Naive thymus-derived CD4-positive, alpha-beta T cell (primary cell): ENCODE data around the gene INTS1. TPM values are rescaled to one million over a fixed set of nuclear protein-coding genes. Genes with fewer than 3 reads are reported as not detected.
"Not testable (repeated sequence)": the region's sequence is repeated elsewhere in the genome, so short reads cannot be mapped to it uniquely, and the experiment has no call there.

ENCODE experiments used
- ATAC-seq: fragments of 150-1000 bp; cut with Tn5 transposase; 2 replicates; pipeline ENCODE4 v1.10.0; 2021; ENCODE audit warnings: mild to moderate bottlenecking, moderate library complexity
- CTCF ChIA-PET: fragments of 350-600 bp; sonication (Branson Sonifier 250); formaldehyde crosslinking; loops from one replicate; lab custom pipeline; 2021; ENCODE audit warnings: antibody characterized with exemption; lab: Charles Lee
- POLR2A ChIA-PET: fragments of 350-600 bp; sonication (Branson Sonifier 250); formaldehyde crosslinking; loops from one replicate; lab custom pipeline; 2021; ENCODE audit warnings: antibody characterized with exemption, inconsistent platforms; lab: Charles Lee
- DNase-seq, 9 donors: peaks; one replicate each; pipeline versions ENCODE4 v3.0.0 to v3.0.0-alpha.2; 2020 to 2022; ENCODE audit warnings: mixed read lengths in 1 of 9
- H3K27ac ChIP-seq: one replicate; pipeline ENCODE4 v1.7.0; 2013; ENCODE audit warnings: mild to moderate bottlenecking, low read depth, low read length, moderate library complexity
- H3K27me3 ChIP-seq, 2 donors: one replicate each; pipeline ENCODE4 v1.7.0; 2013; ENCODE audit warnings: low read length in 2 of 2, mild to moderate bottlenecking in 2 of 2, moderate library complexity in 2 of 2; ENCODE audit not compliant: control insufficient read depth in 2 of 2, insufficient read depth in 2 of 2
- H3K36me3 ChIP-seq, 3 experiments: 1 replicate in 2 of 3; 2 replicates in 1 of 3; pipeline ENCODE4 v1.7.0; 2013; ENCODE audit warnings: low read length in 3 of 3, mild to moderate bottlenecking in 3 of 3, moderate library complexity in 1 of 3; ENCODE audit not compliant: insufficient read depth in 3 of 3, control insufficient read depth in 2 of 3
- H3K4me1 ChIP-seq, 2 donors: one replicate each; pipeline ENCODE4 v1.7.0; 2013; ENCODE audit warnings: low read length in 2 of 2, mild to moderate bottlenecking in 2 of 2, moderate library complexity in 1 of 2; ENCODE audit not compliant: control insufficient read depth in 2 of 2, insufficient read depth in 2 of 2
- H3K4me3 ChIP-seq: 2 replicates; pipeline ENCODE4 v1.7.0; 2013; ENCODE audit warnings: mild to moderate bottlenecking, low read length
- H3K9me3 ChIP-seq, 3 experiments: 1 replicate in 2 of 3; 2 replicates in 1 of 3; pipeline ENCODE4 v1.7.0; 2013; ENCODE audit warnings: low read length in 3 of 3; ENCODE audit not compliant: control insufficient read depth in 2 of 3
- H3K27ac Mint-ChIP-seq, 9 donors: one replicate each; pipeline ENCODE4 v1.8.0; 2020 to 2022; ENCODE audit warnings: mixed read lengths in 9 of 9, mild to moderate bottlenecking in 8 of 9, moderate library complexity in 5 of 9, inconsistent platforms in 2 of 9
- H3K27me3 Mint-ChIP-seq, 5 donors: one replicate each; pipeline ENCODE4 v1.8.0; 2021 to 2022; ENCODE audit warnings: mixed read lengths in 5 of 5, mild to moderate bottlenecking in 1 of 5
- H3K36me3 Mint-ChIP-seq, 5 donors: one replicate each; pipeline ENCODE4 v1.8.0; 2020 to 2022; ENCODE audit warnings: mixed read lengths in 5 of 5, mild to moderate bottlenecking in 3 of 5, inconsistent platforms in 1 of 5
- H3K4me1 Mint-ChIP-seq, 7 donors: one replicate each; pipeline ENCODE4 v1.8.0; 2020 to 2022; ENCODE audit warnings: mixed read lengths in 7 of 7, mild to moderate bottlenecking in 3 of 7, inconsistent platforms in 1 of 7
- H3K4me3 Mint-ChIP-seq, 10 donors: one replicate each; pipeline ENCODE4 v1.8.0; 2020 to 2022; ENCODE audit warnings: mild to moderate bottlenecking in 10 of 10, mixed read lengths in 10 of 10, moderate library complexity in 6 of 10, inconsistent platforms in 2 of 10
- H3K9me3 Mint-ChIP-seq, 11 donors: one replicate each; pipeline ENCODE4 v1.8.0; 2020 to 2022; ENCODE audit warnings: mixed read lengths in 11 of 11, mild to moderate bottlenecking in 4 of 11, inconsistent platforms in 1 of 11, moderate library complexity in 1 of 11
- intact Hi-C, 2 donors: fragments of 100-400 bp; cut with micrococcal nuclease; formaldehyde crosslinking; loops; one replicate each; pipeline ENCODE4 v1.15.1; 2023
- polyA plus RNA-seq, 2 donors: library from polyadenylated mRNA; unstranded; fragments of 300-500 nt; fragmentation: Illumina TruSeq; gene quantifications; one replicate each; pipeline ENCODE4 v1.2.3, GENCODE V29; 2021
- total RNA-seq, 6 experiments: library from RNA in 5 of 6; stranded (reverse) in 5 of 6; gene quantifications; 1 replicate in 5 of 6; 2 replicates in 1 of 6; pipeline ENCODE4 v1.2.3 and lab custom pipeline; 2021 to 2026

INTS1 gene
- total and polyA plus RNA-seq, 7 experiments from 2014 or later: 15.1 to 157 (median 103) TPM

- Histone ChIP-seq H3K4me3 (no peak overlapping the region), H3K27me3 (no peaks in the 10 kb centered on the region), H3K27ac (no peak overlapping the region), H3K9me3 (no peaks in the 10 kb centered on the region), H3K36me3 (no peaks in the 10 kb centered on the region), H3K4me1 (no peaks in the 10 kb centered on the region)
- intact Hi-C loops: no loop called here
- DNase-seq: no peak
- ATAC-seq: no peak
- Mint-ChIP-seq H3K36me3 (no peaks in the 10 kb centered on the region), H3K4me1 (no peaks in the 10 kb centered on the region), H3K9me3 (no peaks in the 10 kb centered on the region), H3K27ac (no peak overlapping the region), H3K27me3 (no peaks in the 10 kb centered on the region), H3K4me3 (no peak overlapping the region)
- CTCF ChIA-PET: no interaction called here
- POLR2A ChIA-PET: no interaction called here
These were observed 59.3 kb downstream of the INTS1 start for GRCh38 chr7:1444925-1445322.

GRCh38 chr7:1444214-1444924 is 59.8 kb downstream of the INTS1 start:
- DNase-seq: no peak
- no peaks in the 10 kb centered on the region for H3K27me3 ChIP-seq
- intact Hi-C loops: no loop called here
- no peaks in the 10 kb centered on the region for H3K4me1 ChIP-seq
- CTCF ChIA-PET: no interaction called here
- no peaks in the 10 kb centered on the region for H3K36me3 Mint-ChIP-seq
- ATAC-seq: no peak
- no peak overlapping the region for H3K4me3 Mint-ChIP-seq
- no peaks in the 10 kb centered on the region for H3K4me1 Mint-ChIP-seq
- no peak overlapping the region for H3K4me3 ChIP-seq
- H3K9me3 Mint-ChIP-seq: peaks cover 0 to 1% (median 0%) of the 10 kb centered on the region in 11 donors
- H3K36me3 ChIP-seq: no peaks in the 10 kb centered on the region
- H3K27ac ChIP-seq: no peak overlapping the region
- no peaks in the 10 kb centered on the region for H3K9me3 ChIP-seq
- H3K27me3 Mint-ChIP-seq: no peaks in the 10 kb centered on the region
- POLR2A ChIA-PET: no interaction called here
- H3K27ac Mint-ChIP-seq: no peak overlapping the region

- not testable (repeated sequence) for H3K36me3 Mint-ChIP-seq, H3K4me3 Mint-ChIP-seq
- CTCF ChIA-PET: interaction anchor here (0.5 kb wide), 1 partner anchor 74 kb away, joined by 4 read pairs; no protein-coding TSS in a partner anchor
These were observed 60.5 kb downstream of the INTS1 start for GRCh38 chr7:1443587-1444200.

GRCh38 chr7:1442355-1443124 is 61.6 kb downstream of the INTS1 start:
- no peak for DNase-seq
- no peak overlapping the region for H3K4me3 ChIP-seq
- Mint-ChIP-seq H3K4me3 (no peak overlapping the region), H3K27ac (no peak overlapping the region), H3K9me3 (peaks cover 0 to 4% (median 0%) of the 10 kb centered on the region in 11 donors), H3K27me3 (no peaks in the 10 kb centered on the region), H3K36me3 (no peaks in the 10 kb centered on the region), H3K4me1 (no peaks in the 10 kb centered on the region)
- no peaks in the 10 kb centered on the region for H3K27me3 ChIP-seq
- no peaks in the 10 kb centered on the region for H3K9me3 ChIP-seq
- intact Hi-C loops: no loop called here
- H3K36me3 ChIP-seq: no peaks in the 10 kb centered on the region
- H3K4me1 ChIP-seq: no peaks in the 10 kb centered on the region
- no peak overlapping the region for H3K27ac ChIP-seq
- ChIA-PET POLR2A (no interaction called here), CTCF (interaction anchor here (0.6 kb wide), 1 partner anchor 53 kb away, joined by 5 read pairs; no protein-coding TSS in a partner anchor)
- no peak for ATAC-seq

More at GRCh38 chr7:1443587-1444200, 60.5 kb downstream of the INTS1 start:
- H3K27me3 ChIP-seq, intact Hi-C loops, H3K36me3 ChIP-seq, H3K27ac ChIP-seq, ATAC-seq, H3K27ac Mint-ChIP-seq, H3K27me3 Mint-ChIP-seq, H3K4me3 ChIP-seq, POLR2A ChIA-PET, H3K4me1 ChIP-seq, H3K4me1 Mint-ChIP-seq, H3K9me3 ChIP-seq, DNase-seq, H3K9me3 Mint-ChIP-seq: not testable (repeated sequence)

GRCh38 chr7:1441615-1442354 is 62.4 kb downstream of the INTS1 start:
- H3K4me3 Mint-ChIP-seq: no peak overlapping the region

GRCh38 chr7:1440620-1441019 is 63.6 kb downstream of the INTS1 start:
- Histone ChIP-seq H3K4me1 (no peaks in the 10 kb centered on the region), H3K27me3 (no peaks in the 10 kb centered on the region), H3K4me3 (no peak overlapping the region), H3K36me3 (no peaks in the 10 kb centered on the region), H3K27ac (no peak overlapping the region), H3K9me3 (no peaks in the 10 kb centered on the region)
- Mint-ChIP-seq H3K27ac (no peak overlapping the region), H3K4me1 (no peaks in the 10 kb centered on the region), H3K36me3 (no peaks in the 10 kb centered on the region), H3K4me3 (no peak overlapping the region), H3K27me3 (no peaks in the 10 kb centered on the region), H3K9me3 (peaks cover 0 to 4% (median 0%) of the 10 kb centered on the region in 11 donors)
- ChIA-PET POLR2A (no interaction called here), CTCF (no interaction called here)
- intact Hi-C loops: no loop called here
- DNase-seq (no peak), ATAC-seq (no peak)

More at GRCh38 chr7:1441615-1442354, 62.4 kb downstream of the INTS1 start:
- CTCF ChIA-PET: no interaction called here
- no peaks in the 10 kb centered on the region for H3K4me1 Mint-ChIP-seq
- peaks cover 0 to 4% (median 0%) of the 10 kb centered on the region in 11 donors for H3K9me3 Mint-ChIP-seq
- no peak overlapping the region for H3K27ac ChIP-seq
- no peaks in the 10 kb centered on the region for H3K36me3 ChIP-seq
- H3K4me3 ChIP-seq: no peak overlapping the region
- POLR2A ChIA-PET: no interaction called here
- H3K9me3 ChIP-seq: no peaks in the 10 kb centered on the region
- H3K36me3 Mint-ChIP-seq: no peaks in the 10 kb centered on the region
- intact Hi-C loops: no loop called here
- DNase-seq (no peak), ATAC-seq (no peak)
- H3K4me1 ChIP-seq: no peaks in the 10 kb centered on the region
- no peaks in the 10 kb centered on the region for H3K27me3 Mint-ChIP-seq
- H3K27ac Mint-ChIP-seq: no peak overlapping the region
- H3K27me3 ChIP-seq: no peaks in the 10 kb centered on the region
